ENCODE measurements around the gene CDC45.

The CDC45 gene

GRCh38 chr22:19478901-19479354 lies 792 bp upstream of the CDC45 start, which contains the start of gene UFD1 (continued):
- TF ChIP-seq SP2 (tag by site-specific recombination; IDR thresholded peaks at IDR 0.05) (peak; percentile 61), ZNF37A (tag by site-specific recombination; IDR thresholded peaks at IDR 0.05) (no peak), ZBTB8A (tag by site-specific recombination; IDR thresholded peaks at IDR 0.05) (peak; percentile 57; the same call in 1 of the 2 replicates), ZNF610 (tag by site-specific recombination; IDR thresholded peaks at IDR 0.05; ENCODE audit: borderline replicate concordance) (peak; percentile 66; the same call in 1 of the 2 replicates), ZBTB11 (tag by site-specific recombination; conservative IDR thresholded peaks at IDR 0.05; ENCODE audit: low read depth) (peak; percentile 94), ZNF704 (tag by site-specific recombination; IDR thresholded peaks at IDR 0.05) (0 out of 2 replicates have a peak, but pooled peaks have one; percentile 32), ELK4 (IDR thresholded peaks at IDR 0.05; ENCODE audit: borderline replicate concordance, low read depth, low read length) (peak; percentile 95), KLF17 (tag by site-specific recombination; IDR thresholded peaks at IDR 0.05) (0 out of 2 replicates have a peak, but pooled peaks have one; percentile 59), KLF16 (tag by site-specific recombination; IDR thresholded peaks at IDR 0.05) (peak; percentile 70; the same call in 1 of the 2 replicates), SALL2 (tag by site-specific recombination; IDR thresholded peaks at IDR 0.05; ENCODE audit: borderline replicate concordance) (0 out of 2 replicates have a peak, but pooled peaks have one; percentile 28), ZNF335 (tag by site-specific recombination; conservative IDR thresholded peaks at IDR 0.05) (peak; percentile 74), KLF9 (tag by site-specific recombination; IDR thresholded peaks at IDR 0.05; ENCODE audit: low read depth) (peak; percentile 46; the same call in 1 of the 2 replicates), PRDM4 (tag by site-specific recombination; IDR thresholded peaks at IDR 0.05) (0 out of 2 replicates have a peak, but pooled peaks have one; percentile 37)

GRCh38 chr22:19480173-19480568 lies 451 bp downstream of the CDC45 start:
- H3K36me3 ChIP-seq (ENCODE audit: control insufficient read depth in 2 of 2, insufficient read depth in 1 of 2, low read length in 2 of 2) = peaks cover 15 to 49% of the 10 kb centered on the region in 2 experiments
- CTCF ChIA-PET = interaction anchor here (0.6 to 4.6 kb wide), 4 partner anchors 17 to 164 kb away, joined by 3 to 31 read pairs (median 3); no protein-coding TSS in a partner anchor
- POLR2A ChIA-PET = interaction anchor here (0.9 to 3.4 kb wide), 24 partner anchors 8 to 362 kb away, joined by 3 to 20 read pairs (median 4); partner anchors contain the start of genes C22orf39, CLTCL1, ESS2 and HIRA
- peak overlapping the region; percentile 86; the same call in 1 of the 2 replicates for H3K27ac ChIP-seq (ENCODE audit: extremely low read depth, low read depth, low read length)
- H3K4me3 ChIP-seq (ENCODE audit: low read depth, low read length) = peak overlapping the region; percentile 92
- no peaks in the 10 kb centered on the region for H3K9me3 ChIP-seq (ENCODE audit: control insufficient read depth, insufficient read depth, low read depth, low read length)
- H3K4me1 ChIP-seq (ENCODE audit: control insufficient read depth, insufficient read depth, low read length) = no peaks in the 10 kb centered on the region
- TF ChIP-seq GLIS2 (tag by site-specific recombination; IDR thresholded peaks at IDR 0.05) (peak; percentile 64), KLF9 (tag by site-specific recombination; IDR thresholded peaks at IDR 0.05; ENCODE audit: low read depth) (peak; percentile 78), ZBTB7A (tag by site-specific recombination; IDR thresholded peaks at IDR 0.05; ENCODE audit: low read depth) (peak; percentile 68; the same call in 1 of the 2 replicates), ZBTB10 (tag by site-specific recombination; IDR thresholded peaks at IDR 0.05) (peak; percentile 40; the same call in 1 of the 2 replicates), ZNF19 (tag by site-specific recombination; IDR thresholded peaks at IDR 0.05; ENCODE audit: low read depth) (no peak)

Measured in HEK293 (cell line).